Testis (tissue), 3 donors: Measurements from ENCODE around the gene GNAS. TPM values are rescaled to one million over a fixed set of nuclear protein-coding genes. Genes with fewer than 3 reads are reported as not detected.

Experiments
- DNase-seq: peaks from one replicate; pipeline ENCODE4 v3.0.0-alpha.2; 2019
- H3K27ac ChIP-seq, 2 donors: fragments of 200-600 bp; sonication (generic); one replicate each; pipeline ENCODE4 v1.5.1; 2019
- H3K27me3 ChIP-seq: fragments of 200-600 bp; sonication (generic); one replicate; pipeline ENCODE4 v1.5.1; 2019
- H3K36me3 ChIP-seq: fragments of 200-600 bp; sonication (generic); one replicate; pipeline ENCODE4 v1.5.1; 2017; ENCODE audit warnings: low read depth; ENCODE audit errors: missing control alignments
- H3K4me1 ChIP-seq: fragments of 200-600 bp; sonication (generic); one replicate; pipeline ENCODE4 v1.5.1; 2019
- H3K4me3 ChIP-seq, 2 donors: fragments of 200-600 bp; sonication (generic); one replicate each; pipeline ENCODE4 v1.5.1; 2017 to 2019
- H3K9me3 ChIP-seq: fragments of 200-600 bp; sonication (generic); one replicate; pipeline ENCODE4 v1.5.1; 2017
- CTCF ChIP-seq, 3 experiments: fragments of 450-650 bp in 2 of 3; fragments of 200-600 bp in 1 of 3; sonication (generic) in 1 of 3; IDR thresholded peaks; one replicate each; pipeline ENCODE4 v1.5.1; 2016 to 2019; ENCODE audit warnings: antibody characterized with exemption in 3 of 3, mild to moderate bottlenecking in 2 of 3, moderate library complexity in 1 of 3
- POLR2A ChIP-seq: fragments of 450-650 bp; IDR thresholded peaks from one replicate; pipeline ENCODE4 v1.6.1; 2017; ENCODE audit warnings: antibody characterized with exemption, mild to moderate bottlenecking, moderate library complexity
- WGBS, 2 donors: methylation state at CpG; one replicate each; pipeline ENCODE4 v1.1.5; 2018; 5-methylcytosine and 5-hydroxymethylcytosine counted together
- intact Hi-C: fragments of 100-400 bp; cut with DNase I; formaldehyde crosslinking; loops from one replicate; pipeline ENCODE4 v1.15.1; 2023; ENCODE audit warnings: low total_unique reads
- polyA plus RNA-seq: library from polyadenylated mRNA; stranded (reverse); fragments of 350-450 nt; fragmentation: Illumina TruSeq; extraction: RNeasy Lipid Tissue Mini Kit (QIAGEN cat#74804); gene quantifications from one replicate; pipeline ENCODE4 v1.2.3, GENCODE V29; 2014; ENCODE audit warnings: low read depth, low replicate concordance; ENCODE audit not compliant: insufficient read depth
- total RNA-seq, 2 donors: library from RNA; depleted of rRNA; stranded (reverse); fragments of >200 nt; gene quantifications; one replicate each; pipeline ENCODE4 v1.2.3, GENCODE V29; 2016

Gene GNAS
- total and polyA plus RNA-seq, 3 donors from 2014 or later: 716 to 885 (median 880) TPM

GRCh38 chr20:58909585-58909984 lies 57.1 kb downstream of the GNAS start:
- Histone ChIP-seq H3K27me3 (no peaks in the 10 kb centered on the region), H3K9me3 (no peaks in the 10 kb centered on the region), H3K36me3 (no peaks in the 10 kb centered on the region), H3K4me3 (no peak overlapping the region), H3K4me1 (peaks cover 33% of the 10 kb centered on the region), H3K27ac (peak overlapping the region; percentile 20 to 90)
- no peak for TF ChIP-seq POLR2A
- TF ChIP-seq CTCF (IDR thresholded peaks at IDR 0.05): no peak
- DNase-seq: no peak
- WGBS, 2 donors: 96% methylated on average over 15 of the region's 15 CpGs
- intact Hi-C loops: no loop called here

GRCh38 chr20:58910473-58910872 lies 58.0 kb downstream of the GNAS start:
- peaks cover 33% of the 10 kb centered on the region for H3K4me1 ChIP-seq
- no peaks in the 10 kb centered on the region for H3K27me3 ChIP-seq
- no peaks in the 10 kb centered on the region for H3K36me3 ChIP-seq
- H3K4me3 ChIP-seq: no peak overlapping the region
- no peak for DNase-seq
- H3K9me3 ChIP-seq: no peaks in the 10 kb centered on the region
- no peak overlapping the region for H3K27ac ChIP-seq
- TF ChIP-seq CTCF (IDR thresholded peaks at IDR 0.05) (no peak), POLR2A (no peak)
- intact Hi-C loops: no loop called here
- 92 to 97% methylated on average over 14 of the region's 14 CpGs for WGBS, 2 donors

- intact Hi-C loops: no loop called here
- Histone ChIP-seq H3K27me3 (no peaks in the 10 kb centered on the region), H3K27ac (no peak overlapping the region), H3K9me3 (no peaks in the 10 kb centered on the region), H3K4me3 (no peak overlapping the region), H3K36me3 (no peaks in the 10 kb centered on the region), H3K4me1 (peaks cover 31% of the 10 kb centered on the region)
- WGBS, 2 donors: 81 to 93% methylated on average over 2 of the region's 2 CpGs
- TF ChIP-seq POLR2A (no peak), CTCF (IDR thresholded peaks at IDR 0.05) (no peak)
- no peak for DNase-seq
These were observed 58.8 kb downstream of the GNAS start for GRCh38 chr20:58911309-58911708.

GRCh38 chr20:58911970-58912369 lies 59.5 kb downstream of the GNAS start:
- H3K4me1 ChIP-seq: peaks cover 24% of the 10 kb centered on the region
- H3K27ac ChIP-seq: no peak overlapping the region
- TF ChIP-seq CTCF (IDR thresholded peaks at IDR 0.05): no peak
- no peak for TF ChIP-seq POLR2A
- 69 to 89% methylated on average over 3 of the region's 3 CpGs for WGBS, 2 donors
- H3K27me3 ChIP-seq: no peaks in the 10 kb centered on the region
- DNase-seq: no peak
- no peaks in the 10 kb centered on the region for H3K36me3 ChIP-seq
- intact Hi-C loops: no loop called here
- no peaks in the 10 kb centered on the region for H3K9me3 ChIP-seq
- no peak overlapping the region for H3K4me3 ChIP-seq

GRCh38 chr20:58913079-58913478 lies 60.6 kb downstream of the GNAS start:
- no peak overlapping the region for H3K27ac ChIP-seq
- 78 to 91% methylated on average over 4 of the region's 4 CpGs for WGBS, 2 donors
- DNase-seq: no peak
- no peaks in the 10 kb centered on the region for H3K9me3 ChIP-seq
- no peak overlapping the region for H3K4me3 ChIP-seq
- no peaks in the 10 kb centered on the region for H3K27me3 ChIP-seq
- TF ChIP-seq POLR2A (no peak), CTCF (IDR thresholded peaks at IDR 0.05) (no peak)
- H3K36me3 ChIP-seq: no peaks in the 10 kb centered on the region
- intact Hi-C loops: no loop called here
- peaks cover 13% of the 10 kb centered on the region for H3K4me1 ChIP-seq
